Ishikawa (cell line): Measurements from ENCODE around the gene KCNK3.
A peak's percentile ranks its signal among the peaks of the same experiment; 100 is the strongest.

Experiments used
- CEBPB ChIP-seq: IDR thresholded peaks from 2 replicates; pipeline ENCODE4 v1.6.1; 2012
- CREB1 ChIP-seq: IDR thresholded peaks from 2 replicates; pipeline ENCODE4 v1.6.1; 2012; ENCODE audit warnings: low read depth
- EGR1 ChIP-seq: IDR thresholded peaks from 2 replicates; pipeline ENCODE4 v1.6.1; 2012
- EP300 ChIP-seq: IDR thresholded peaks from 2 replicates; pipeline ENCODE4 v1.6.1; 2012; ENCODE audit warnings: borderline replicate concordance
- FOXM1 ChIP-seq: IDR thresholded peaks from 2 replicates; pipeline ENCODE4 v1.6.1; 2012; ENCODE audit warnings: low read depth, borderline replicate concordance
- NFIC ChIP-seq: IDR thresholded peaks from 2 replicates; pipeline ENCODE4 v1.6.1; 2012
- RAD21 ChIP-seq: IDR thresholded peaks from 2 replicates; pipeline ENCODE4 v1.6.1; 2012; ENCODE audit warnings: low read depth
- TAF1 ChIP-seq: IDR thresholded peaks from 2 replicates; pipeline ENCODE4 v1.6.1; 2012; ENCODE audit warnings: low read depth, mild to moderate bottlenecking
- TCF12 ChIP-seq: IDR thresholded peaks from 2 replicates; pipeline ENCODE4 v1.6.1; 2012; ENCODE audit warnings: low read depth
- TEAD4 ChIP-seq: IDR thresholded peaks from 2 replicates; pipeline ENCODE4 v1.6.1; 2012
- YY1 ChIP-seq: IDR thresholded peaks from 2 replicates; pipeline ENCODE4 v1.6.1; 2012; ENCODE audit warnings: low read depth
- ZBTB7A ChIP-seq: IDR thresholded peaks from 2 replicates; pipeline ENCODE4 v1.6.1; 2012; ENCODE audit warnings: low read depth
- TF ChIP-seq, protein P1 (sequence below): IDR thresholded peaks from 2 replicates; pipeline ENCODE4 v1.6.1; 2012
- TF ChIP-seq, protein P2 (sequence below): IDR thresholded peaks from 2 replicates; pipeline ENCODE4 v1.6.1; 2012
- TF ChIP-seq, protein P3 (sequence below): IDR thresholded peaks from 2 replicates; pipeline ENCODE4 v1.6.1; 2012; ENCODE audit warnings: low read depth, mild to moderate bottlenecking

Gene KCNK3

GRCh38 chr2:26692279-26692896 is at the start of gene KCNK3:
TSS of gene KCNK3 (plus strand) at chr2:26692722. CDS start at chr2:26692876, 154 bp downstream.
- TF ChIP-seq TAF1 (no peak), EGR1 (no peak), EP300 (peak; percentile 31; the same call in 1 of the 2 replicates), TEAD4 (no peak), NFIC (no peak)
- TF ChIP-seq, protein P1, sequence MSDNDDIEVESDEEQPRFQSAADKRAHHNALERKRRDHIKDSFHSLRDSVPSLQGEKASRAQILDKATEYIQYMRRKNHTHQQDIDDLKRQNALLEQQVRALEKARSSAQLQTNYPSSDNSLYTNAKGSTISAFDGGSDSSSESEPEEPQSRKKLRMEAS, result no peak
- TF ChIP-seq, protein P2, sequence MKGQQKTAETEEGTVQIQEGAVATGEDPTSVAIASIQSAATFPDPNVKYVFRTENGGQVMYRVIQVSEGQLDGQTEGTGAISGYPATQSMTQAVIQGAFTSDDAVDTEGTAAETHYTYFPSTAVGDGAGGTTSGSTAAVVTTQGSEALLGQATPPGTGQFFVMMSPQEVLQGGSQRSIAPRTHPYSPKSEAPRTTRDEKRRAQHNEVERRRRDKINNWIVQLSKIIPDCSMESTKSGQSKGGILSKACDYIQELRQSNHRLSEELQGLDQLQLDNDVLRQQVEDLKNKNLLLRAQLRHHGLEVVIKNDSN, result no peak
- TF ChIP-seq, protein P3, sequence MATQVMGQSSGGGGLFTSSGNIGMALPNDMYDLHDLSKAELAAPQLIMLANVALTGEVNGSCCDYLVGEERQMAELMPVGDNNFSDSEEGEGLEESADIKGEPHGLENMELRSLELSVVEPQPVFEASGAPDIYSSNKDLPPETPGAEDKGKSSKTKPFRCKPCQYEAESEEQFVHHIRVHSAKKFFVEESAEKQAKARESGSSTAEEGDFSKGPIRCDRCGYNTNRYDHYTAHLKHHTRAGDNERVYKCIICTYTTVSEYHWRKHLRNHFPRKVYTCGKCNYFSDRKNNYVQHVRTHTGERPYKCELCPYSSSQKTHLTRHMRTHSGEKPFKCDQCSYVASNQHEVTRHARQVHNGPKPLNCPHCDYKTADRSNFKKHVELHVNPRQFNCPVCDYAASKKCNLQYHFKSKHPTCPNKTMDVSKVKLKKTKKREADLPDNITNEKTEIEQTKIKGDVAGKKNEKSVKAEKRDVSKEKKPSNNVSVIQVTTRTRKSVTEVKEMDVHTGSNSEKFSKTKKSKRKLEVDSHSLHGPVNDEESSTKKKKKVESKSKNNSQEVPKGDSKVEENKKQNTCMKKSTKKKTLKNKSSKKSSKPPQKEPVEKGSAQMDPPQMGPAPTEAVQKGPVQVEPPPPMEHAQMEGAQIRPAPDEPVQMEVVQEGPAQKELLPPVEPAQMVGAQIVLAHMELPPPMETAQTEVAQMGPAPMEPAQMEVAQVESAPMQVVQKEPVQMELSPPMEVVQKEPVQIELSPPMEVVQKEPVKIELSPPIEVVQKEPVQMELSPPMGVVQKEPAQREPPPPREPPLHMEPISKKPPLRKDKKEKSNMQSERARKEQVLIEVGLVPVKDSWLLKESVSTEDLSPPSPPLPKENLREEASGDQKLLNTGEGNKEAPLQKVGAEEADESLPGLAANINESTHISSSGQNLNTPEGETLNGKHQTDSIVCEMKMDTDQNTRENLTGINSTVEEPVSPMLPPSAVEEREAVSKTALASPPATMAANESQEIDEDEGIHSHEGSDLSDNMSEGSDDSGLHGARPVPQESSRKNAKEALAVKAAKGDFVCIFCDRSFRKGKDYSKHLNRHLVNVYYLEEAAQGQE, result peak; percentile 71

- no peak for TF ChIP-seq NFIC
These were observed 48.2 kb upstream of the KCNK3 start for GRCh38 chr2:26644188-26644835.

DNA sequence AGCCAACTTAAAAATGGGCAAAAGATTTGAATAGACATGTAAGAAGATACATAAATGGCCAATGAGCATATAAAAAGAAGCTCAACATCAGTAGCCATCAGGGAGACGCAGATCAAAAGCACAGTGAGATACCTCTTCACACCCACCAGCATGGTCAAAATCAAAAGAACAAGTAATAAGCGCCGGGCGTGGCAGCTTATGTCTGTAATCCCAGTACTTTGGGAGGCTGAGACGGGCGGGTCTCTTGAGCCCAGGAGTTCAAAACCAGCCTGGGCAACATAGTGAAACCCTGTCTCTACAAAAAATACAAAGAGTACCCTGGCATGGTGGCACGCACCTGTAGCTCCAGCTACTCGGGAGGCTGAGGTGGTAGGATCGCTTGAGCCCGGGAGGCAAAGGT is 46.8 kb upstream of the KCNK3 start:
- TF ChIP-seq FOXM1 (no peak), RAD21 (no peak), TEAD4 (no peak), TCF12 (no peak), CREB1 (no peak), EP300 (no peak), ZBTB7A (no peak), CEBPB (no peak), EGR1 (no peak), TAF1 (no peak), YY1 (no peak), NFIC (no peak)
- TF ChIP-seq, protein P3, result no peak
- TF ChIP-seq, protein P2, result no peak
- TF ChIP-seq, protein P1, result no peak

DNA sequence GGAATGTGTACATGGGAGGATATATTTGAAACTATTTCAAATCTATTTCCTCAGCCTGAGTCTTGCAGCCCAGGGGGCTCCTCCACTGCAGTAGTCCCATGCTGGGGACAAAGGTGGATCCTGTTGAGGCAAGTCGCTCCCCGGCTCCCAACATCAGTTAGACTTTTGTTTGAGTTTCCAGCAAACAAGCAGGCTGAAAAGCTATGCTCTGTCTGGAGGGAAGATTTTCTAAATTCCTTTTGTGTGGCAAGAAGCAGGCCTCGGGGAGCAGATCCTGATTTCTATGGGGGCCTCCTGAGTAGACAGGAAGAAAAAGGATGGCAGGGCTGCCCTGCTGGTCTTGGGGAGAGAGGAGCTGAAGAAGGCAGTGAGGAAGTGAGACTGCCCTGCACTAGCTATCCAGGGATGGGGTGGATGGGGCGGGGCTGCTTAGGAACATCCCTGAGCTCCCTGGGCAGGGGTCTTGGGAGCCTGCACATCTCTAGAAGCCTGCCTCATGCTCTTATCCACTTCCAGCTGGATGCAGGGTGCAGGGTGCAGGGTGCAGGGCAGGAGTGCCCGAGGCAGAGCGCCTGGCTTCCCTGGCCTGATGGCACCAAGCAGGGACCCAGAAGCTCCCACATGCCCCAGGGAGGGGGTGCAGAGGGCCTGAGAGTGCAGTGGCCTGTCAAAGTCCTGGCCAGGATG is 45.4 kb upstream of the KCNK3 start:
- TF ChIP-seq TCF12 (no peak), RAD21 (no peak), CEBPB (no peak), NFIC (no peak), FOXM1 (no peak), TEAD4 (no peak), TAF1 (no peak), EP300 (no peak), YY1 (no peak), CREB1 (no peak), EGR1 (no peak), ZBTB7A (no peak)
- TF ChIP-seq, protein P3, result no peak
- TF ChIP-seq, protein P1, result no peak
- TF ChIP-seq, protein P2, result no peak
